ENCODE data around the gene SF1. TPM values are rescaled to one million over a fixed set of nuclear protein-coding genes. Genes with fewer than 3 reads are reported as not detected.
A peak's percentile ranks its signal among the peaks of the same experiment; 100 is the strongest.

SF1 gene
- total and polyA plus RNA-seq, 7 donors: 56.2 to 210 (median 150) TPM

DNA sequence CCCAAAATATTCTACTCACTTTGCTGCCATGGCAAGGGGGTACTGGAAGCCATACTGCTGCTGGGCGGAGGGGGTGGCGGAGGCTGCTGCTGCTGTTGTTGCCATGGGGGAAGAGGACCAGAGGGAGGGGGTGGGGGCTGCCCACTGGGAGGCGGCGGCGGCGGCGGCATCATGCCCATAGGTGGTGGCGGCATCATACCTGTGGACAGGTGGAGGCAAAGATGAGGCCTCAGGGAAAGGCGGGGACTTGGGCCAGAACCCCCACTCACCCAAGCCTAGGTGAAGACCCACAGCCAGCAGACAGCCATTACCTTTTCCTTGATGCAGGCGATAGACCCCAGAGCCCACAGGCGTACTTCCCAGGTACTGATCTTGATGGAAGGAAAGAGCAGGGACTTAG is 11.5 kb downstream of the SF1 start:
- TF ChIP-seq, protein P1, sequence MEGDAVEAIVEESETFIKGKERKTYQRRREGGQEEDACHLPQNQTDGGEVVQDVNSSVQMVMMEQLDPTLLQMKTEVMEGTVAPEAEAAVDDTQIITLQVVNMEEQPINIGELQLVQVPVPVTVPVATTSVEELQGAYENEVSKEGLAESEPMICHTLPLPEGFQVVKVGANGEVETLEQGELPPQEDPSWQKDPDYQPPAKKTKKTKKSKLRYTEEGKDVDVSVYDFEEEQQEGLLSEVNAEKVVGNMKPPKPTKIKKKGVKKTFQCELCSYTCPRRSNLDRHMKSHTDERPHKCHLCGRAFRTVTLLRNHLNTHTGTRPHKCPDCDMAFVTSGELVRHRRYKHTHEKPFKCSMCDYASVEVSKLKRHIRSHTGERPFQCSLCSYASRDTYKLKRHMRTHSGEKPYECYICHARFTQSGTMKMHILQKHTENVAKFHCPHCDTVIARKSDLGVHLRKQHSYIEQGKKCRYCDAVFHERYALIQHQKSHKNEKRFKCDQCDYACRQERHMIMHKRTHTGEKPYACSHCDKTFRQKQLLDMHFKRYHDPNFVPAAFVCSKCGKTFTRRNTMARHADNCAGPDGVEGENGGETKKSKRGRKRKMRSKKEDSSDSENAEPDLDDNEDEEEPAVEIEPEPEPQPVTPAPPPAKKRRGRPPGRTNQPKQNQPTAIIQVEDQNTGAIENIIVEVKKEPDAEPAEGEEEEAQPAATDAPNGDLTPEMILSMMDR (IDR thresholded peaks at IDR 0.05): no peak
- Histone ChIP-seq H3K36me3 (ENCODE audit: insufficient read depth in 1 of 2, low read depth in 1 of 2) (peaks cover 33 to 95% of the 10 kb centered on the region in 2 donors), H3K4me1 (peaks cover 57% of the 10 kb centered on the region), H3K9me3 (no peaks in the 10 kb centered on the region), H3K27me3 (ENCODE audit: insufficient read depth in 3 of 3, low read length in 2 of 3) (no peaks in the 10 kb centered on the region), H3K27ac (peak overlapping the region; percentile 66), H3K4me3 (no peak overlapping the region)
- ATAC-seq (no peak), DNase-seq (peak; percentile 10 to 59)
- 95 to 97% (median 97%) methylated on average over 6 to 11 of the region's 11 CpGs for WGBS, 3 donors
- intact Hi-C loops (cut with DNase I): no loop called here

DNA sequence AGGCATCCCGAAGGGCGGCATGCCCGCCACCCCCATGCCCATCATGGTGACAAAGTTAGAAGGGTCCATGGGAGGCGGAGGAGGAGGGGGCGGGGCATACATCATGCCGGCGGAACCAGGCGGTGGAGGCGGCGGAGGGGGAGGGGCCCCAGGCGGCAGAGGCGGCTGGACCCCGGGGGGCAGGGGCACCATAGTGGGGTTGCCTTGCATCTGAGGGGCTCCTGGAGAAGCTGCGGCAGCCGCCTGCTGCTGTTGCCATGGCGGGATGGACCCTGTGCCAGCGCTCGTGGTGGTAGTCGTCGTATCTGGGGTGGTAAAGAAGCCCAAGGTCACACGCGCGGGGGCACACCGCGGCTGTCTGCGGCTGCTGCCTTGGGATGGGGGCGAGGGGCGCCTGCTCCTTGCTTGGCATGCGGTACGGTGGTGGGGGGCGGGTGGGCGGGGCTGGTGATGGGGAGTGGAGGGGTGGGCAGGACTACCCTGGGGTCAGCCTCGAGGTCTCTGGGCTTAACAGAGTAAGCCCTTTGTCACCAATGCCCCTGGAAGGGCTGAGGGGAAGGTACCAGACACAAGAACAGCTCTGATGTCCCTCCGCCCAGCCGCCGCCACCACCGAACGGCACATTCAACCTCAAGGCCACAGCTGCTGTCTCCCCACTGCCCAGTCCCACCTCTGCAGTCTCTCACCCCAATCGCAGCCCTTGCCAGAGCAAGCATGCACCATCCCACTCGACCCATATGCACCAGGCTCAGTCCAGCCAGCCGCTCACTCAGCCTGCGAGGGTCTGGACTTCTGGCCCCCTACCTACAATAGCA is 12.3 kb downstream of the SF1 start:
- H3K4me1 ChIP-seq: peaks cover 55% of the 10 kb centered on the region
- DNase-seq (peak; percentile 23 to 58), ATAC-seq (no peak)
- H3K36me3 ChIP-seq (ENCODE audit: insufficient read depth in 1 of 2, low read depth in 1 of 2): peaks cover 33 to 87% of the 10 kb centered on the region in 2 donors
- intact Hi-C loops (cut with DNase I): no loop called here
- H3K27me3 ChIP-seq (ENCODE audit: insufficient read depth in 3 of 3, low read length in 2 of 3): no peaks in the 10 kb centered on the region
- WGBS, 3 donors: 84 to 87% (median 85%) methylated on average over 13 to 42 of the region's 42 CpGs
- H3K4me3 ChIP-seq: no peak overlapping the region
- TF ChIP-seq, protein P1 (IDR thresholded peaks at IDR 0.05): no peak
- no peaks in the 10 kb centered on the region for H3K9me3 ChIP-seq
- H3K27ac ChIP-seq: peak overlapping the region; percentile 66

DNA sequence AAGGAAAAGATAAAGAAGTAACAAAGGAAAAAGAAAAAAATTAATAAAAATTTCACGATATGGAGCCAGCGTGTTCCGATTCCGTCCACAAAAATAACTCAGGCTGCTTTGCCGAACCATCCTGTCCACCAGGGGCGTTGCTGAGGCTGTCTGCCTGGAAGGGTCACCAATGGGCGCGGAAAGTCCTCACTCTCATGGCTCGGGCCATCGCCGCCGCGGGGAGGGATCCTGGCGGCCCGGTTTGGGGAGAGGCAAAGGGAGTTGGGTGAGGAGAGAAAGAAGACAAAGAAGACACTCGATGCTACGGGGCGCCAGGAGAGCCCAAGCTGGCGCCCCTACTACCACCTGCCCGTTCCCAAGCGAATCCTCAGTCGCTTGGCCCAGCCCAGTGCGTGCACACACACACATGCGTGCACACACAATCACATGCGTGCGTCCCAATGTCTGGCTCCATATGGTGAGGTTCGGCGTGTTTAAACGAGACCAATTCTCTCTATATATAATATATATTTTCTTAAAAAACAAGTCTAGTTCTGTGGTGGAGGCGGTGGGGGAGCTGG is 13.0 kb downstream of the SF1 start:
- TF ChIP-seq, protein P1 (IDR thresholded peaks at IDR 0.05): peak; percentile 31
- peaks cover 61% of the 10 kb centered on the region for H3K4me1 ChIP-seq
- peak; percentile 44 to 74 for DNase-seq

DNA sequence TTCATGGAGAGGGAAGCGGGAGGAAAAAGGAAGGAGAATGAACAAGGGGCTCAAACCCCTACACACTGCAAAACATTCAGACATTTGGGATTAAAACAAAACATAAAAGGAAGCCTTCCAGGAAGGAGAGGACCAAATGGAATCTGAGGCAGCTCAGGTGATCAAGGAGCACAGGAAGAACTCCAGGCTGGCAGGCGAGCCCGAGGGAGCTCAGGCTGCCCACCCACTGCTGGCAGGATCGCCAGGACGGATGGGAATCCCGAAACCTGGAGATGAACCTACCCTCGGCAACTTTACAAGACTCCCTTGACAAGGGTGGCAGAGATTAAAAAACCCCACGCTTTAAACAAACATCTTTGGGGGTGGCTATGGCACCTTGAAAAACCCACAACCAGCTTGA is 13.6 kb downstream of the SF1 start:
- no peaks in the 10 kb centered on the region for H3K9me3 ChIP-seq
- DNase-seq: peak in 1 of 2 donors; percentile 19
- WGBS, 3 donors: 44 to 62% (median 56%) methylated on average over 8 of the region's 8 CpGs
- TF ChIP-seq, protein P1 (IDR thresholded peaks at IDR 0.05): no peak
- H3K36me3 ChIP-seq (ENCODE audit: insufficient read depth in 1 of 2, low read depth in 1 of 2): peaks cover 29 to 74% of the 10 kb centered on the region in 2 donors
- intact Hi-C loops (cut with DNase I): no loop called here
- H3K27me3 ChIP-seq (ENCODE audit: insufficient read depth in 3 of 3, low read length in 2 of 3): no peaks in the 10 kb centered on the region
- H3K4me3 ChIP-seq: no peak overlapping the region
- peaks cover 67% of the 10 kb centered on the region for H3K4me1 ChIP-seq
- H3K27ac ChIP-seq: peak overlapping the region; percentile 85
- no peak for ATAC-seq

More for the DNA sequence above, 13.0 kb downstream of the SF1 start:
- intact Hi-C loops (cut with DNase I): no loop called here
- peak overlapping the region; percentile 85 for H3K27ac ChIP-seq
- WGBS, 3 donors: 62 to 78% (median 67%) methylated on average over 29 to 30 of the region's 30 CpGs
- no peak overlapping the region for H3K4me3 ChIP-seq
- no peak for ATAC-seq
- no peaks in the 10 kb centered on the region for H3K9me3 ChIP-seq
- no peaks in the 10 kb centered on the region for H3K27me3 ChIP-seq (ENCODE audit: insufficient read depth in 3 of 3, low read length in 2 of 3)
- peaks cover 33 to 80% of the 10 kb centered on the region in 2 donors for H3K36me3 ChIP-seq (ENCODE audit: insufficient read depth in 1 of 2, low read depth in 1 of 2)

All from psoas muscle (tissue), 8 donors.